ENCODE results near the gene SLC43A3.

DNA sequence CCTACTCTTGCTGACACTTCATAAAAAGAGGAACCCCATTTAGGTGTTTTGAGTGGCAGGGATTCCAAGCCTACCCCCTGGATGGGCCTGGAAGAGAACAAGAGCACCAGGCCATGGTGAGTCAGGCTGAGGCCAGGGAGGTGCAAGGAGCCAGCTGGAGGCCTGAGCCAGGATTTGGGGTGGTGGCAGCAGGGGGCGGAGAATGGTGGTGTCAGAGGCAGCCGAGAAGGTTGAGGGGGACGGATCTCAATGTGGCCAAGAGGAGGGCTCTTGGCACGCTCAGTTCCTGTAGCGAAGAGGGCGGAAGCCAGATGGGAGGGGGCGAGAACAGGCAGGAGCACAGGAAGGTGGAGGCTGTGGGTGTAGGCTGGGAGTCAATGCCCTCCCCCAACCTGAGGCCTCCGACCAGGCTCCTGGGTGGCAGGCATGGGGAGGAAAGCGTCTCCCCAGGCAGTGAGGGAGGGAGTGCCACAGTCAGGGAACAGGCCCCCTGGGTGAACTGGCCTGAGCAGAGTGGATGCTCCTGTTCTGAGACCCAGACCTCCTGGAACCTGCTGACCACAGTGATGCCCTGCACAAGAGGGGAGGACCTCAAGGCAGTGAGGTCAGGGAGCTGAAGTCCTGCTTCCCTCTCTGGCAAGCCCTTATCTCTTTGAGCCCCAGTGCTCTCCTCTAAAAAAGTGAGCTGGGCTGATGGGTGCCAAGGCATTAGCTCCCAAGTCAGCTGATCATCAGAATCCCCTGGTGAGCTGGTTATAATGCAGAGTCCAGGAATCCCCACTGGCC lies 47.3 kb upstream of the SLC43A3 start:
- TF ChIP-seq, protein P1, sequence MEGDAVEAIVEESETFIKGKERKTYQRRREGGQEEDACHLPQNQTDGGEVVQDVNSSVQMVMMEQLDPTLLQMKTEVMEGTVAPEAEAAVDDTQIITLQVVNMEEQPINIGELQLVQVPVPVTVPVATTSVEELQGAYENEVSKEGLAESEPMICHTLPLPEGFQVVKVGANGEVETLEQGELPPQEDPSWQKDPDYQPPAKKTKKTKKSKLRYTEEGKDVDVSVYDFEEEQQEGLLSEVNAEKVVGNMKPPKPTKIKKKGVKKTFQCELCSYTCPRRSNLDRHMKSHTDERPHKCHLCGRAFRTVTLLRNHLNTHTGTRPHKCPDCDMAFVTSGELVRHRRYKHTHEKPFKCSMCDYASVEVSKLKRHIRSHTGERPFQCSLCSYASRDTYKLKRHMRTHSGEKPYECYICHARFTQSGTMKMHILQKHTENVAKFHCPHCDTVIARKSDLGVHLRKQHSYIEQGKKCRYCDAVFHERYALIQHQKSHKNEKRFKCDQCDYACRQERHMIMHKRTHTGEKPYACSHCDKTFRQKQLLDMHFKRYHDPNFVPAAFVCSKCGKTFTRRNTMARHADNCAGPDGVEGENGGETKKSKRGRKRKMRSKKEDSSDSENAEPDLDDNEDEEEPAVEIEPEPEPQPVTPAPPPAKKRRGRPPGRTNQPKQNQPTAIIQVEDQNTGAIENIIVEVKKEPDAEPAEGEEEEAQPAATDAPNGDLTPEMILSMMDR (conservative IDR thresholded peaks at IDR 0.05; ENCODE audit: low read depth, low read length): no peak
- TF ChIP-seq RAD21 (IDR thresholded peaks at IDR 0.05; ENCODE audit: low read length) (no peak), CEBPB (IDR thresholded peaks at IDR 0.05; ENCODE audit: low read depth, low read length) (no peak), MXI1 (IDR thresholded peaks at IDR 0.05; ENCODE audit: borderline replicate concordance, low read depth, low read length) (no peak), POLR2A (IDR thresholded peaks at IDR 0.05; ENCODE audit: low read depth, low read length) (no peak)
- TF ChIP-seq, protein P2, sequence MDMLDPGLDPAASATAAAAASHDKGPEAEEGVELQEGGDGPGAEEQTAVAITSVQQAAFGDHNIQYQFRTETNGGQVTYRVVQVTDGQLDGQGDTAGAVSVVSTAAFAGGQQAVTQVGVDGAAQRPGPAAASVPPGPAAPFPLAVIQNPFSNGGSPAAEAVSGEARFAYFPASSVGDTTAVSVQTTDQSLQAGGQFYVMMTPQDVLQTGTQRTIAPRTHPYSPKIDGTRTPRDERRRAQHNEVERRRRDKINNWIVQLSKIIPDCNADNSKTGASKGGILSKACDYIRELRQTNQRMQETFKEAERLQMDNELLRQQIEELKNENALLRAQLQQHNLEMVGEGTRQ (IDR thresholded peaks at IDR 0.05; ENCODE audit: low read depth, low read length): no peak

All from IMR-90 (cell line).